Panc1 (cell line): Measurements from ENCODE around the gene PDCD11. TPM values are rescaled to one million over a fixed set of nuclear protein-coding genes. Genes with fewer than 3 reads are reported as not detected.

ENCODE experiments used
- ATAC-seq: fragments of 200-7000 bp; cut with Tn5 transposase; 2 replicates; pipeline ENCODE4 v1.9.1; 2020; ENCODE audit warnings: mild to moderate bottlenecking, moderate library complexity
- BruUV-seq: library from RNA; stranded (reverse); fragments of 400-500 nt; replicated peaks from 2 replicates; lab custom pipeline; 2021; lab: Mats Ljungman, UMichigan
- CTCF ChIA-PET: fragments of 300-600 bp; sonication (Branson Sonifier 250); formaldehyde crosslinking; loops from one replicate; lab custom pipeline; 2022; ENCODE audit warnings: antibody characterized with exemption; lab: Charles Lee
- POLR2A ChIA-PET: fragments of 300-600 bp; sonication (Branson Sonifier 250); formaldehyde crosslinking; loops from one replicate; lab custom pipeline; 2022; ENCODE audit warnings: antibody characterized with exemption; lab: Charles Lee
- DNase-seq: peaks from one replicate; pipeline ENCODE4 v3.0.0-alpha.2; 2010; ENCODE audit warnings: low read depth, low spot score
- H3K27ac ChIP-seq: 2 replicates; pipeline ENCODE4 v1.5.1; 2011; ENCODE audit warnings: mild to moderate bottlenecking, low read length, inconsistent platforms
- H3K27me3 ChIP-seq: fragments of 200-500 bp; sonication (Bioruptor generic); 2 replicates; pipeline ENCODE4 v1.6.0; 2014; ENCODE audit warnings: low read length, inconsistent platforms; ENCODE audit not compliant: control insufficient read depth, insufficient read depth
- H3K36me3 ChIP-seq: fragments of 200-500 bp; sonication (Bioruptor generic); 2 replicates; pipeline ENCODE4 v1.5.1; 2014; ENCODE audit warnings: inconsistent platforms, mild to moderate bottlenecking, low read length, moderate library complexity; ENCODE audit not compliant: control insufficient read depth, insufficient read depth
- H3K4me1 ChIP-seq: 2 replicates; pipeline ENCODE4 v1.5.1; 2011; ENCODE audit warnings: inconsistent platforms, mild to moderate bottlenecking, low read length, moderate library complexity; ENCODE audit not compliant: control insufficient read depth, insufficient read depth
- H3K4me3 ChIP-seq, 2 experiments: 2 replicates each; pipeline ENCODE4 v1.5.1; 2011 to 2012; ENCODE audit warnings: low read depth in 2 of 2, low read length in 2 of 2, mild to moderate bottlenecking in 2 of 2, inconsistent platforms in 1 of 2, moderate library complexity in 1 of 2
- H3K9me3 ChIP-seq: fragments of 200-500 bp; sonication (Bioruptor generic); 2 replicates; pipeline ENCODE4 v1.5.1; 2014; ENCODE audit warnings: low read depth, mild to moderate bottlenecking, inconsistent platforms, low read length, moderate library complexity; ENCODE audit not compliant: control insufficient read depth, insufficient read depth
- CTCF ChIP-seq: fragments of 450-650 bp; IDR thresholded peaks from 2 replicates; pipeline ENCODE4 v1.5.1; 2017; ENCODE audit warnings: mild to moderate bottlenecking
- POLR2AphosphoS5 ChIP-seq: IDR thresholded peaks from 2 replicates; pipeline ENCODE4 v1.6.1; 2012; ENCODE audit warnings: mild to moderate bottlenecking, low read depth, low read length, moderate library complexity
- REST ChIP-seq, 2 experiments: IDR thresholded peaks; 2 replicates each; pipeline ENCODE4 v1.6.1; 2011 to 2012; ENCODE audit warnings: low read depth in 2 of 2, control low read depth in 1 of 2, low read length in 1 of 2, mild to moderate bottlenecking in 1 of 2, moderate library complexity in 1 of 2; ENCODE audit not compliant: insufficient read depth in 1 of 2
- SIN3A ChIP-seq: IDR thresholded peaks from 2 replicates; pipeline ENCODE4 v1.6.1; 2012; ENCODE audit warnings: low read depth, mild to moderate bottlenecking, low read length, moderate library complexity, borderline replicate concordance; ENCODE audit not compliant: insufficient read depth
- TCF7L2 ChIP-seq: IDR thresholded peaks from 2 replicates; pipeline ENCODE4 v1.6.1; 2011; ENCODE audit warnings: mild to moderate bottlenecking, low read depth, low read length, inconsistent platforms
- in situ Hi-C: cut with HindIII; loops from 2 replicates; pipeline ENCODE4 v1.10.0; 2016; ENCODE audit warnings: low sequenced_read_pairs, low pct_unique_long_range_greater_than_20kb
- intact Hi-C: fragments of 100-400 bp; cut with micrococcal nuclease; formaldehyde crosslinking; loops from one replicate; pipeline ENCODE4 v1.10.0; 2022; ENCODE audit not compliant: unreplicated experiment
- total RNA-seq: library from RNA; stranded (reverse); gene quantifications from one replicate; pipeline ENCODE4 v1.2.1, GENCODE V29; 2021; ENCODE audit not compliant: unreplicated experiment

The PDCD11 gene
- total RNA-seq, 1 experiment from 2014 or later: 92.8 TPM

DNA sequence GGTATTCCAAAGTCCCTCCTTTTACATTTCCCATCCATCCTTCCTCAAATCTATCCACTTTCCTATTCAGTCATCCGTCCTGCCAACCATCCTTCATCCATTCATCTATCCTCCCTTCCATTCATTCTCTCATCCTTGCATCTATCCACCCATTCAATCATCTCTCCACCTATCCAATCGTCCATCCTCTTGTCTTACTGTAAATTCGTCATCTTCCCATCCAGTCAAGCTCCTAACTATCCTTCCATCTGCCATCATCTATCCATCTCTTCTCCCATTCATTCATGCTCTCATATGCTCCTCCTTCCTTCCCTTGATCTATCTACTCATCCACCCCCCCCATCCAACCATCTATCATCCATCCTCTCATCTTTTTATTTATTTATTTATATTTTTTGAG, 77.7 kb downstream of the PDCD11 start:
- intact Hi-C loops: no loop called here
- Histone ChIP-seq H3K4me1 (no peaks in the 10 kb centered on the region), H3K9me3 (no peaks in the 10 kb centered on the region), H3K4me3 (no peak overlapping the region), H3K27me3 (no peaks in the 10 kb centered on the region; the same call in 1 of the 2 replicates), H3K27ac (no peak overlapping the region), H3K36me3 (no peaks in the 10 kb centered on the region)
- TF ChIP-seq TCF7L2: no peak
- TF ChIP-seq CTCF: no peak
- TF ChIP-seq POLR2AphosphoS5: no peak
- TF ChIP-seq SIN3A: no peak
- no peak for TF ChIP-seq REST (IDR thresholded peaks at IDR 0.05; ENCODE audit: insufficient read depth in 1 of 2, low read depth in 2 of 2, low read length in 1 of 2)
- BruUV-seq: no TSS peak
- in situ Hi-C loops: loop anchor here (10.0 kb wide), 1 partner anchor 79 kb away; the partner anchor contains the start of genes ATP5MK and PDCD11
- ChIA-PET POLR2A (no interaction called here), CTCF (no interaction called here)
- DNase-seq (no peak), ATAC-seq (no peak)

DNA sequence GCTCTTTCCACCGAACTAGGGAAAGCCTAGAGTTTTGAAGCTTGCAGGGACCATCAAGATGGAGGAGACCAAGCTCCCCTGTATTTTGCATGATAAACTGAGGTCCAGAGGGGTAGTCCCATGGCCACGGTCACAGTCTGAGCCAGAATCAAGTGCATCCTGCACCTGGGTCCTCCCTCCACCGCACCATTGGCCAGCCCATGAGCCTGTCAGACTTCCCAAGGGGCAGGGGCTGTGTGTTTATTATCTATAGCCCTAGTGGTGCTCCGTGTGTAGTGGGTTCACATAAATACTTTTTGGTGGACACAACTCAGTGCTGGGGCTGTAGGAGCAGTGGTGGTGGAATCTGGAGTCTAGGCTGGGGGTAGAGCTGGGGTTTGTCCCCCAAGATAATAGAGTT, 79.0 kb downstream of the PDCD11 start:
- no peaks in the 10 kb centered on the region for H3K9me3 ChIP-seq
- in situ Hi-C loops (loop anchor here (10.0 kb wide), 1 partner anchor 81 kb away; the partner anchor contains the start of genes ATP5MK and PDCD11), intact Hi-C loops (no loop called here)
- TF ChIP-seq CTCF (no peak), SIN3A (no peak), POLR2AphosphoS5 (no peak), TCF7L2 (no peak), REST (IDR thresholded peaks at IDR 0.05; ENCODE audit: insufficient read depth in 1 of 2, low read depth in 2 of 2, low read length in 1 of 2) (no peak)
- DNase-seq (no peak), ATAC-seq (no peak)
- H3K4me1 ChIP-seq: no peaks in the 10 kb centered on the region
- no TSS peak for BruUV-seq
- H3K36me3 ChIP-seq: no peaks in the 10 kb centered on the region
- POLR2A ChIA-PET: interaction anchor here (0.6 to 0.7 kb wide), 2 partner anchors 167 to 210 kb away, joined by 3 to 4 read pairs; no protein-coding TSS in a partner anchor
- no peak overlapping the region for H3K4me3 ChIP-seq
- CTCF ChIA-PET: no interaction called here
- no peaks in the 10 kb centered on the region for H3K27me3 ChIP-seq
- no peak overlapping the region for H3K27ac ChIP-seq
